Cardiac muscle cell (in vitro differentiated cells and primary cell): ENCODE results near the gene HRK. TPM values are rescaled to one million over a fixed set of nuclear protein-coding genes. Genes with fewer than 3 reads are reported as not detected.

Experiments used
- DNase-seq, 2 donors: peaks; one replicate each; pipeline versions ENCODE4 v3.0.0 to v3.0.0-alpha.2; 2010 to 2017; ENCODE audit warnings: low read depth in 1 of 2, low spot score in 1 of 2
- H3K27ac ChIP-seq: fragments of 200-600 bp; sonication (generic); 2 replicates; pipeline ENCODE4 v1.5.1; 2016
- H3K27me3 ChIP-seq: fragments of 200-600 bp; sonication (generic); 2 replicates; pipeline ENCODE4 v1.6.0; 2016; ENCODE audit warnings: control low read depth
- H3K36me3 ChIP-seq: fragments of 200-600 bp; sonication (generic); 2 replicates; pipeline ENCODE4 v1.5.1; 2016; ENCODE audit warnings: control low read depth
- H3K4me1 ChIP-seq: fragments of 200-600 bp; sonication (generic); 2 replicates; pipeline ENCODE4 v1.8.1; 2017; ENCODE audit warnings: low read depth, mild to moderate bottlenecking, mixed run types
- H3K4me3 ChIP-seq: fragments of 200-600 bp; sonication (generic); 2 replicates; pipeline ENCODE4 v1.5.1; 2016; ENCODE audit warnings: mild to moderate bottlenecking
- H3K9me3 ChIP-seq: fragments of 200-600 bp; sonication (generic); 2 replicates; pipeline ENCODE4 v1.5.1; 2017; ENCODE audit warnings: low read depth, mild to moderate bottlenecking, control low read depth
- polyA plus RNA-seq: library from polyadenylated mRNA; unstranded; fragments of >200 nt; fragmentation: Nextera tagmentation; extraction: Ambion mirVana; gene quantifications from 2 replicates; pipeline ENCODE4 v1.2.1, GENCODE V29; 2016
- total RNA-seq: library from RNA; depleted of rRNA; stranded (reverse); fragments of >200 nt; gene quantifications from 2 replicates; pipeline ENCODE4 v1.2.3, GENCODE V29; 2016
- TF ChIP-seq, protein P1 (sequence below): IDR thresholded peaks from 2 replicates; pipeline ENCODE4 v1.5.1; 2012; ENCODE audit warnings: low read depth, mild to moderate bottlenecking, low read length

Gene HRK
- total and polyA plus RNA-seq, 2 experiments from 2014 or later: 0.06 TPM; not detected in 1

DNA sequence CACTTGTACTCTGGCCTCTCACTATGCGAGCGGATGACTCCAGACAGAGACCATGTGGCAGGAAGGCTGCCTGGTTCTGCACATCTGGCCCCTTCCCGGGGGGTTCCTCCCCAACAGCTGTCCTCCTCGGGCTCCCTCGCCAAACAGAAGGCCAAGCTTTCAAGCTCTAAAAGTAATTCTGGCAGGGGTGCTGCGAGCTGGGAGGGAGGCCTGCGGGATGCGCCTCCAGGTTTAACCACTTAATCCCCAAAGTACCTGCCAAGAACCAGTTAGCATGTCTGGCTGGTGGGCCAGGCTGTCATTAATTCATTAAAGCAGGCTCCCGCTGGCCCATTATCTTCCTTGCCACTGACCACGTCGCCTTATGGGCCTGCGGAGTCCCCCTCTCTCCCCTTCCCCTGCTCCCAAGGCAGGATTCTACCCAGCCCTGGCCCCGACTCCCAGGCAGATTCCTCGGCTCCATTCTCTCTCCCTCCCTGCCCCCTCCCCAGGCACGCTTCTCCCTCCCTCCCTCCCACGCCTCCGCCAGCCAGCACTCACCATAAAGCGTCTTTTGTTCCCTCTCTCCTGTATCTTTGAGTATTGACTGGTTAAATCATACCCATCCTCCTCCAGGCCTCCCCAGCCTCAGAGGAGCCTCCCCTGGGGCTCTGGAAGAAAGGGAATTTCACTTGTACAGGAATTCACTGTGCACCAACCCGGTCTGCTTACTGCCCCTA lies 4.9 kb downstream of the HRK start:
- Histone ChIP-seq H3K36me3 (no peaks in the 10 kb centered on the region), H3K4me1 (peaks cover 12% of the 10 kb centered on the region), H3K9me3 (no peaks in the 10 kb centered on the region), H3K27ac (no peak overlapping the region), H3K4me3 (no peak overlapping the region), H3K27me3 (peaks cover 57% of the 10 kb centered on the region)
- TF ChIP-seq, protein P1, sequence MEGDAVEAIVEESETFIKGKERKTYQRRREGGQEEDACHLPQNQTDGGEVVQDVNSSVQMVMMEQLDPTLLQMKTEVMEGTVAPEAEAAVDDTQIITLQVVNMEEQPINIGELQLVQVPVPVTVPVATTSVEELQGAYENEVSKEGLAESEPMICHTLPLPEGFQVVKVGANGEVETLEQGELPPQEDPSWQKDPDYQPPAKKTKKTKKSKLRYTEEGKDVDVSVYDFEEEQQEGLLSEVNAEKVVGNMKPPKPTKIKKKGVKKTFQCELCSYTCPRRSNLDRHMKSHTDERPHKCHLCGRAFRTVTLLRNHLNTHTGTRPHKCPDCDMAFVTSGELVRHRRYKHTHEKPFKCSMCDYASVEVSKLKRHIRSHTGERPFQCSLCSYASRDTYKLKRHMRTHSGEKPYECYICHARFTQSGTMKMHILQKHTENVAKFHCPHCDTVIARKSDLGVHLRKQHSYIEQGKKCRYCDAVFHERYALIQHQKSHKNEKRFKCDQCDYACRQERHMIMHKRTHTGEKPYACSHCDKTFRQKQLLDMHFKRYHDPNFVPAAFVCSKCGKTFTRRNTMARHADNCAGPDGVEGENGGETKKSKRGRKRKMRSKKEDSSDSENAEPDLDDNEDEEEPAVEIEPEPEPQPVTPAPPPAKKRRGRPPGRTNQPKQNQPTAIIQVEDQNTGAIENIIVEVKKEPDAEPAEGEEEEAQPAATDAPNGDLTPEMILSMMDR: no peak
- peak in 1 of 2 donors; percentile 62 for DNase-seq

DNA sequence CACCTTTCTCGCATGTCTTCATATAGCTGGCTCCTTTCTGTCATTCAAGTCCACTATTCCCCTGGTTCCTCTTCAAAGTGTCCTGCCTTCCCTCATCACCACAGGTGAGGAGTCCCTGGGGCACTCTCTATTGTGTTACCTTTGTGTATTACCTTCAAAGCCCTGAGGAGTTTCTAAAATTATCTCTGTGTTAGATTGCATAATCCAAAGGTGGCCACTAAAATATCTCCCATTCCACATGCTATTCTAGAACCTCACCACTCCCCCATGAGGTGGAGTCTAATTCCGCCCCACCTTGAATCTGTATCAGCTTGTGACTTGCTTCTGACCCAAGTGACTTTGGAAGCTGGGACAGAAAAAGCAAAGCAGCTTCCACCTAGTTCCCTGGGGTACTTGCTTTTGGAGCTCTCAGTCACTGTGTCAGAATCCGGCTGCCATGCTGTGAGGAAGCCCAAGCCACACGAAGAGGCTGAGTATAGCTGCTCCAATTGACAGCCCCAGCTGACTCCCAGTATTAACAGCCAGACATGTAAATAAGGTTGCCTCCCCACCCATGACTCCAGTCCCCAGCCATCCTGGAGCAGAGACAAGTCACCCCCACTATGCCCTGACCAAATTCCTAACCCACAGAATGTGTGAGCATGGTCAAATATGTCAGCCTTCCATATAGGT lies 6.8 kb downstream of the HRK start:
- peaks cover 40% of the 10 kb centered on the region for H3K27me3 ChIP-seq
- no peak overlapping the region for H3K4me3 ChIP-seq
- H3K9me3 ChIP-seq: no peaks in the 10 kb centered on the region
- no peak overlapping the region for H3K27ac ChIP-seq
- peaks cover 12% of the 10 kb centered on the region for H3K4me1 ChIP-seq
- no peaks in the 10 kb centered on the region for H3K36me3 ChIP-seq
- DNase-seq: no peak
- TF ChIP-seq, protein P1: no peak

DNA sequence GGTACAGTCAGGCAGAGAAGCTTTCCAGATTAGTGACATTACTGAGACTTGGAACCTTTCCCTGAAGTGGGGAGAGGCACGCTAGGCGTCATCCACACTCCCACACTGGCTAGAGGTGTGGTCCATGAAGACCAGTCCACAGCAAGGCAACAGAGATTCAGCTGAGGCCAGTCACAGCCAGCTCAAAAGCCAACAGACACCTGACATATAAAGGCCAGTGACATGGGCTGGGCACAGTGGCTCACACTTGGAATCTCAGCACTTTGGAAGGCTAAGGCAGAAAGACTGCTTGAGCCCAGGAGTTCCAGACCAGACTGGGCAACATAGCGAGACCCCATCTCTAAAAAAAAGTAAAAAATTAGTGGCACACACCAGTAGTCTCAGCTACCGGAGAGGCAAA lies 10.9 kb downstream of the HRK start:
- TF ChIP-seq, protein P1: no peak
- DNase-seq: no peak
- no peaks in the 10 kb centered on the region for H3K9me3 ChIP-seq
- no peaks in the 10 kb centered on the region for H3K4me1 ChIP-seq
- no peak overlapping the region for H3K4me3 ChIP-seq
- no peaks in the 10 kb centered on the region for H3K36me3 ChIP-seq
- H3K27me3 ChIP-seq: no peaks in the 10 kb centered on the region
- H3K27ac ChIP-seq: no peak overlapping the region

DNA sequence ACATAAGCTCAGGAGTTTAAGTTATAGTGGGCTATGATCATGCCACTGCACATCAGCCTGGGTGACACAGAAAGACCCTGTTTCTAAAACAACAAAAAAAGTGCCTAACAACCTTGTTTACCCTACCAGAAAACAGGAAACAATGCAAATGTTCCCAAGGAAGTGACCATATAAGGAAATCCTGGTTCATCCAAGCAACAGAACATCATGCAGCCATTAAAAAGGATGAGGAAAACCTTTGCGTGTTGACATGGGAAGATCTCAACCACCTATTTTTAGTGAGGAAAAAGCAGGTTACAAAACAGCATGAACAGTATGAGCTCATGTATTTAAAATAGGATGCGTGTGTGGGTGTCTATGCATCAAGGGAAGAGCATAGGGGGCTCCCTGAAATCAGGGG lies 13.7 kb downstream of the HRK start:
- no peak for DNase-seq
- Histone ChIP-seq H3K27me3 (no peaks in the 10 kb centered on the region), H3K36me3 (no peaks in the 10 kb centered on the region), H3K4me3 (no peak overlapping the region), H3K9me3 (no peaks in the 10 kb centered on the region), H3K4me1 (no peaks in the 10 kb centered on the region), H3K27ac (no peak overlapping the region)
- TF ChIP-seq, protein P1: no peak

DNA sequence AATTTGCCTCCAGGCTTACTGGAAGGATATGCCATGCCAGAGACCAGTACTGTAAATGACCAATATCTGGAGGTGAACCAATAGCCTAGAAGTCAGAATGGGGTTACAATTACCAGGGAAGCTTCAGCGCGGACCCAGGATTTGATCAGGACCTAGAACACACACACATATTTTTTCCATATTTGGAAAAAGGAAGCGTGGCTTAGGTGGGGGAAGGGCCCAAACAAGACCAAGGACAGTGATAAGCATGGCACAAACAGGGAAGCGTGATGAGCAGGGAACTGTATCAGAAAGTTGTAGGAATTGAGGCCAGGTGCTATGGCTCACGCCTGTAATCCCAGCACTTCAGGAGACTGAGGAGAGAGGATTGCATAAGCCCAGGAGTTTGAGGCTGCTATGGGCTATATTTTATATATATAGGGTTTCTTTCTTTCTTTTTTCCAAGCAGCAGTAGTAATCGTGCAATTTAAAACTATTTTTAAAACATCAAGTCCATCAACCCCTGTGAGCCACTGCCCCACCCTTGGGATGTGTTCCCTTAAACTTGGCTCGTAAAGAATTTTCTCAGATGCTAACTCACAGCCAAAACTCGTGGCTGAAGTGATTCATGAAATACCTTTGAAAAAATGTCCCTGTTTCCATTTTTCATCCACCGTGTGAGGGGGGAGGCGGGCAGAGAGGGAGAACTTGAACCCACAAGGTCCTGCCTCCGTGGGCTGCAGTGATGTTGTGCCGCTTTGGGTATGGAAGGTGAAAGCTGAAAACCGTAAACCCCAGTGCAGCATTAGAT lies 16.7 kb downstream of the HRK start:
- TF ChIP-seq, protein P1: no peak
- Histone ChIP-seq H3K27me3 (no peaks in the 10 kb centered on the region), H3K27ac (no peak overlapping the region), H3K36me3 (no peaks in the 10 kb centered on the region), H3K4me3 (no peak overlapping the region), H3K9me3 (no peaks in the 10 kb centered on the region), H3K4me1 (no peaks in the 10 kb centered on the region)
- DNase-seq: peak in 1 of 2 donors; percentile 49
